Loucy (cell line): ENCODE data around the gene PIK3R5.

Experiments used
- H2AFZ ChIP-seq: fragments of 200-600 bp; sonication (generic); 2 replicates; pipeline ENCODE4 v1.6.0; 2016; ENCODE audit warnings: antibody characterized with exemption, mild to moderate bottlenecking, low read length, moderate library complexity
- H3F3A ChIP-seq: fragments of 200-600 bp; 2 replicates; pipeline ENCODE4 v1.6.0; 2016; ENCODE audit warnings: antibody characterized with exemption, low read depth, mild to moderate bottlenecking
- H3K27me3 ChIP-seq: fragments of 200-600 bp; sonication (generic); 2 replicates; pipeline ENCODE4 v1.6.1; 2014; ENCODE audit warnings: low read length, mild to moderate bottlenecking; ENCODE audit not compliant: insufficient read depth, poor library complexity, severe bottlenecking
- H3K36me3 ChIP-seq: fragments of 200-600 bp; sonication (generic); 2 replicates; pipeline ENCODE4 v1.6.1; 2016; ENCODE audit warnings: low read length; ENCODE audit not compliant: insufficient read depth
- H3K4me1 ChIP-seq: fragments of 200-600 bp; sonication (generic); 2 replicates; pipeline ENCODE4 v1.5.1; 2014; ENCODE audit warnings: low read length, mild to moderate bottlenecking; ENCODE audit not compliant: insufficient read depth, poor library complexity, severe bottlenecking
- H3K4me2 ChIP-seq: fragments of 200-600 bp; sonication (generic); 2 replicates; pipeline ENCODE4 v1.6.0; 2014; ENCODE audit warnings: antibody characterized with exemption, low read length, low read depth, mild to moderate bottlenecking; ENCODE audit not compliant: poor library complexity, severe bottlenecking
- H3K4me3 ChIP-seq: fragments of 200-600 bp; sonication (generic); 2 replicates; pipeline ENCODE4 v1.5.1; 2014; ENCODE audit warnings: low read length, mild to moderate bottlenecking, mixed read lengths; ENCODE audit not compliant: poor library complexity, severe bottlenecking
- H3K79me2 ChIP-seq: fragments of 200-600 bp; sonication (generic); 2 replicates; pipeline ENCODE4 v1.6.1; 2014; ENCODE audit warnings: low read length; ENCODE audit not compliant: insufficient read depth
- H3K9ac ChIP-seq: fragments of 200-600 bp; sonication (generic); 2 replicates; pipeline ENCODE4 v1.6.0; 2014; ENCODE audit warnings: mild to moderate bottlenecking, low read depth, low read length, moderate library complexity; ENCODE audit not compliant: poor library complexity, severe bottlenecking
- H3K9me2 ChIP-seq: fragments of 200-600 bp; sonication (generic); replicated peaks from 2 replicates; pipeline ENCODE4 v1.6.1; 2016; ENCODE audit warnings: low read depth, low read length, mixed read lengths
- H3K9me3 ChIP-seq: fragments of 200-600 bp; sonication (generic); 2 replicates; pipeline ENCODE4 v1.6.1; 2014; ENCODE audit warnings: mild to moderate bottlenecking, antibody characterized with exemption, low read length, low read depth; ENCODE audit not compliant: insufficient read depth
- H4K20me1 ChIP-seq: fragments of 200-600 bp; sonication (generic); 2 replicates; pipeline ENCODE4 v1.6.0; 2014; ENCODE audit warnings: antibody characterized with exemption, low read length, mild to moderate bottlenecking; ENCODE audit not compliant: insufficient read depth, poor library complexity, severe bottlenecking
- CTCF ChIP-seq: fragments of 200-600 bp; sonication (generic); conservative IDR thresholded peaks from 2 replicates; pipeline ENCODE4 v1.5.1; 2014; ENCODE audit warnings: mild to moderate bottlenecking, antibody characterized with exemption, low read length
- EZH2phosphoT487 ChIP-seq: fragments of 200-600 bp; IDR thresholded peaks from 2 replicates; pipeline ENCODE4 v1.6.1; 2018; ENCODE audit warnings: antibody characterized with exemption, mild to moderate bottlenecking, moderate library complexity, borderline replicate concordance

PIK3R5 gene

GRCh38 chr17:8880466-8880865 is 85.0 kb downstream of the PIK3R5 start:
- Histone ChIP-seq H3K27me3 (no peaks in the 10 kb centered on the region), H4K20me1 (no peaks in the 10 kb centered on the region), H3K79me2 (no peaks in the 10 kb centered on the region), H3K9me3 (no peaks in the 10 kb centered on the region), H3K9ac (no peak overlapping the region), H3K9me2 (no peaks in the 10 kb centered on the region), H3K4me1 (no peaks in the 10 kb centered on the region), H3F3A (no peaks in the 10 kb centered on the region), H2AFZ (no peak overlapping the region), H3K4me3 (no peak overlapping the region), H3K36me3 (peaks cover 30% of the 10 kb centered on the region; the same call in 1 of the 2 replicates), H3K4me2 (no peak overlapping the region)
- TF ChIP-seq CTCF (no peak), EZH2phosphoT487 (no peak)

GRCh38 chr17:8879410-8879809 is 86.1 kb downstream of the PIK3R5 start:
- Histone ChIP-seq H3K36me3 (peaks cover 30% of the 10 kb centered on the region; the same call in 1 of the 2 replicates), H3K27me3 (no peaks in the 10 kb centered on the region), H3K9me2 (no peaks in the 10 kb centered on the region), H3K4me1 (no peaks in the 10 kb centered on the region), H3K4me2 (no peak overlapping the region), H3K79me2 (no peaks in the 10 kb centered on the region), H2AFZ (no peak overlapping the region), H3K4me3 (no peak overlapping the region), H3F3A (no peaks in the 10 kb centered on the region), H3K9me3 (no peaks in the 10 kb centered on the region), H4K20me1 (no peaks in the 10 kb centered on the region), H3K9ac (no peak overlapping the region)
- TF ChIP-seq EZH2phosphoT487 (no peak), CTCF (no peak)

GRCh38 chr17:8877984-8878383 is 87.5 kb downstream of the PIK3R5 start:
- H3F3A ChIP-seq = no peaks in the 10 kb centered on the region
- H2AFZ ChIP-seq = no peak overlapping the region
- H3K36me3 ChIP-seq = peaks cover 27% of the 10 kb centered on the region; the same call in 1 of the 2 replicates
- no peaks in the 10 kb centered on the region for H4K20me1 ChIP-seq
- TF ChIP-seq EZH2phosphoT487 (no peak), CTCF (no peak)
- no peaks in the 10 kb centered on the region for H3K79me2 ChIP-seq
- peaks cover 8% of the 10 kb centered on the region for H3K4me1 ChIP-seq
- no peaks in the 10 kb centered on the region for H3K27me3 ChIP-seq
- H3K4me2 ChIP-seq = no peak overlapping the region
- H3K9me3 ChIP-seq = no peaks in the 10 kb centered on the region
- no peaks in the 10 kb centered on the region for H3K9me2 ChIP-seq
- no peak overlapping the region for H3K9ac ChIP-seq
- no peak overlapping the region for H3K4me3 ChIP-seq
